ENCODE data around the gene DCDC2C.

- TF ChIP-seq EZH2phosphoT487 (IDR thresholded peaks at IDR 0.05; ENCODE audit: insufficient read depth, low read depth) (no peak), EZH2 (IDR thresholded peaks at IDR 0.05; ENCODE audit: insufficient read depth, poor library complexity, severe bottlenecking) (no peak)
These were observed 170.5 kb downstream of the DCDC2C start for GRCh38 chr2:3873899-3874298.
